Endodermal cell (in vitro differentiated cells): Measurements from ENCODE around the gene GAPDHS. TPM values are rescaled to one million over a fixed set of nuclear protein-coding genes. Genes with fewer than 3 reads are reported as not detected.

Source experiments
- DNase-seq: peaks from one replicate; pipeline ENCODE4 v3.0.0-alpha.2; 2017
- H3K27ac ChIP-seq: 2 replicates; pipeline ENCODE4 v1.5.1; 2013; ENCODE audit warnings: mild to moderate bottlenecking, low read depth, low read length, moderate library complexity
- H3K27me3 ChIP-seq: 2 replicates; pipeline ENCODE4 v1.6.1; 2013; ENCODE audit warnings: mild to moderate bottlenecking, low read length, moderate library complexity; ENCODE audit not compliant: insufficient read depth, control insufficient read depth, poor library complexity, severe bottlenecking
- H3K36me3 ChIP-seq: 2 replicates; pipeline ENCODE4 v1.7.0; 2013; ENCODE audit warnings: mild to moderate bottlenecking, low read length, moderate library complexity; ENCODE audit not compliant: control insufficient read depth, insufficient read depth
- H3K4me1 ChIP-seq: one replicate; pipeline ENCODE4 v1.7.0; 2013; ENCODE audit warnings: low read length; ENCODE audit not compliant: control insufficient read depth, insufficient read depth
- H3K4me3 ChIP-seq: 2 replicates; pipeline ENCODE4 v1.5.1; 2013; ENCODE audit warnings: mild to moderate bottlenecking, low read length, moderate library complexity
- H3K9ac ChIP-seq: 2 replicates; pipeline ENCODE4 v1.6.1; 2013; ENCODE audit warnings: mild to moderate bottlenecking, low read length, moderate library complexity; ENCODE audit not compliant: poor library complexity, severe bottlenecking; ENCODE audit errors: extremely low read depth
- H3K9me3 ChIP-seq: 2 replicates; pipeline ENCODE4 v1.6.1; 2013; ENCODE audit warnings: mild to moderate bottlenecking, low read length, moderate library complexity; ENCODE audit not compliant: control insufficient read depth
- H3K27ac Mint-ChIP-seq: 2 replicates; pipeline ENCODE4 v1.8.0; 2020; ENCODE audit warnings: mixed read lengths
- H3K27me3 Mint-ChIP-seq: 2 replicates; pipeline ENCODE4 v1.8.0; 2021; ENCODE audit warnings: mild to moderate bottlenecking, mixed read lengths; ENCODE audit not compliant: insufficient read depth
- H3K36me3 Mint-ChIP-seq: 2 replicates; pipeline ENCODE4 v1.8.0; 2020; ENCODE audit warnings: low read depth, mixed read lengths
- H3K4me1 Mint-ChIP-seq: 2 replicates; pipeline ENCODE4 v1.8.0; 2020; ENCODE audit warnings: mixed read lengths
- H3K4me3 Mint-ChIP-seq: 2 replicates; pipeline ENCODE4 v1.8.0; 2020; ENCODE audit warnings: mild to moderate bottlenecking, moderate library complexity, mixed read lengths
- H3K9me3 Mint-ChIP-seq: 2 replicates; pipeline ENCODE4 v1.8.0; 2020; ENCODE audit warnings: mild to moderate bottlenecking, mixed read lengths
- CTCF ChIP-seq: fragments of 200-600 bp; sonication (generic); conservative IDR thresholded peaks from 2 replicates; pipeline ENCODE4 v1.5.0; 2021; ENCODE audit warnings: antibody characterized with exemption, mild to moderate bottlenecking
- WGBS, 2 experiments: methylation state at CpG; one replicate each; pipeline versions ENCODE4 v1.1.5 to v1.1.7; 2013; ENCODE audit warnings: missing lambda C conversion rate in 2 of 2, mixed read lengths in 1 of 2; ENCODE audit not compliant: insufficient coverage in 1 of 2, insufficient read length in 1 of 2; 5-methylcytosine and 5-hydroxymethylcytosine counted together
- total RNA-seq, 2 donors: library from RNA; stranded (reverse); fragmentation: NEBNext Ultra II Directional in 1 of 2; extraction: Animal tissue kit (Norgen Biotek cat#: 25700) in 1 of 2; gene quantifications; 2 replicates in 1 of 2; 3 replicates in 1 of 2; pipeline ENCODE4 v1.2.1, GENCODE V29; 2021

The GAPDHS gene
- total RNA-seq, 2 donors from 2014 or later = not detected

GRCh38 chr19:35562336-35562735, 29.1 kb downstream of the GAPDHS start:
- Mint-ChIP-seq H3K27me3 (peaks cover 61% of the 10 kb centered on the region), H3K4me1 (no peaks in the 10 kb centered on the region), H3K36me3 (no peaks in the 10 kb centered on the region), H3K4me3 (no peak overlapping the region), H3K9me3 (no peaks in the 10 kb centered on the region), H3K27ac (no peak overlapping the region)
- Histone ChIP-seq H3K27me3 (peaks cover 24% of the 10 kb centered on the region), H3K27ac (no peak overlapping the region), H3K9me3 (no peaks in the 10 kb centered on the region), H3K4me3 (no peak overlapping the region), H3K4me1 (no peaks in the 10 kb centered on the region), H3K36me3 (no peaks in the 10 kb centered on the region), H3K9ac (no peak overlapping the region)
- no peak for DNase-seq
- WGBS, 2 experiments = 76 to 84% methylated on average over 3 to 17 of the region's 17 CpGs
- no peak for TF ChIP-seq CTCF

DNA sequence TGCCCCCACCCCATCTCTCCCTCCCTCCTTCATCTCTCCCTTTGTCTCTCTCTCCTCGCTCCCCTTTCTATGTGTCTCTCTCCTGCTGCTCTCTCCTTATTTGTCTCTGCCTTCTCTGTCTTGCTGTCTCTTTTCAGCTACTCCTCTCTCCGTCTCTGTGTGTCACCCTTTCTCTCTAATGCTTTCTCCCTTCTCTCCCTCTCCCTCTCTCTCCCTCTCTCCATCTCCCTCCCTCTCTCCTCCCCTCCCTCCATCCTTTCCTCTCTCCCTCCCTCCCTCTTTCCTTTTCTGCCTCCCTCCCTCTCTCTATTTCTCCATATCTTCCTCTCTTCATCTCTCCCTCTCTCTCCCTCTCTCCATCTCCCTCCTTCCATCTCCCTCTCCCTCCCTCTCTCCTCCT, 29.5 kb downstream of the GAPDHS start:
- H3K27ac Mint-ChIP-seq = no peak overlapping the region
- H3K4me3 Mint-ChIP-seq = no peak overlapping the region
- H3K27me3 Mint-ChIP-seq = peaks cover 60% of the 10 kb centered on the region

GRCh38 chr19:35563207-35563829, 30.1 kb downstream of the GAPDHS start, which contains the start of gene ATP4A:
Gene ATP4A (minus strand): TSS chr19:35563658. CDS start chr19:35563629, 29 bp downstream.
- no peak for TF ChIP-seq CTCF
- 74 to 81% methylated on average over 3 to 11 of the region's 15 CpGs for WGBS, 2 experiments
- no peaks in the 10 kb centered on the region for H3K4me1 Mint-ChIP-seq
- no peaks in the 10 kb centered on the region for H3K4me1 ChIP-seq
- no peak within 1 kb of the TSS for H3K27ac ChIP-seq
- peaks cover 56% of the 10 kb centered on the region for H3K27me3 Mint-ChIP-seq
- H3K36me3 Mint-ChIP-seq = no peaks in the 10 kb centered on the region
- no peaks in the 10 kb centered on the region for H3K9me3 ChIP-seq
- no peaks in the 10 kb centered on the region for H3K9me3 Mint-ChIP-seq
- H3K4me3 Mint-ChIP-seq = no peak within 1 kb of the TSS
- peaks cover 18% of the 10 kb centered on the region for H3K27me3 ChIP-seq
- H3K9ac ChIP-seq = no peak within 1 kb of the TSS
- no peak within 1 kb of the TSS for H3K4me3 ChIP-seq
- no peak within 1 kb of the TSS for H3K27ac Mint-ChIP-seq
- H3K36me3 ChIP-seq = no peaks in the 10 kb centered on the region
- no peak for DNase-seq

More for the DNA sequence above, 29.5 kb downstream of the GAPDHS start:
- H3K27me3 ChIP-seq = peaks cover 23% of the 10 kb centered on the region
- no peaks in the 10 kb centered on the region for H3K4me1 ChIP-seq
- H3K27ac ChIP-seq = no peak overlapping the region
- no peaks in the 10 kb centered on the region for H3K9me3 ChIP-seq
- H3K9ac ChIP-seq = no peak overlapping the region
- no peaks in the 10 kb centered on the region for H3K36me3 ChIP-seq
- TF ChIP-seq CTCF = no peak
- WGBS, 2 experiments = 71 to 72% methylated on average over 2 of the region's 2 CpGs
- Mint-ChIP-seq H3K9me3 (no peaks in the 10 kb centered on the region), H3K4me1 (no peaks in the 10 kb centered on the region), H3K36me3 (no peaks in the 10 kb centered on the region)
- no peak for DNase-seq
- no peak overlapping the region for H3K4me3 ChIP-seq
